Stimulated activated CD8-positive, alpha-beta memory T cell treated with anti-CD3 and anti-CD28 coated beads, Interleukin-4, amount 100 ng/mL, for 1 hour (primary cell): ENCODE data around the gene SMIM22.

ENCODE experiments used
- DNase-seq, 2 donors: peaks; one replicate each; pipeline ENCODE4 v3.0.0-alpha.2; 2020; ENCODE audit warnings: low read depth in 2 of 2, low spot score in 1 of 2

The SMIM22 gene

DNA sequence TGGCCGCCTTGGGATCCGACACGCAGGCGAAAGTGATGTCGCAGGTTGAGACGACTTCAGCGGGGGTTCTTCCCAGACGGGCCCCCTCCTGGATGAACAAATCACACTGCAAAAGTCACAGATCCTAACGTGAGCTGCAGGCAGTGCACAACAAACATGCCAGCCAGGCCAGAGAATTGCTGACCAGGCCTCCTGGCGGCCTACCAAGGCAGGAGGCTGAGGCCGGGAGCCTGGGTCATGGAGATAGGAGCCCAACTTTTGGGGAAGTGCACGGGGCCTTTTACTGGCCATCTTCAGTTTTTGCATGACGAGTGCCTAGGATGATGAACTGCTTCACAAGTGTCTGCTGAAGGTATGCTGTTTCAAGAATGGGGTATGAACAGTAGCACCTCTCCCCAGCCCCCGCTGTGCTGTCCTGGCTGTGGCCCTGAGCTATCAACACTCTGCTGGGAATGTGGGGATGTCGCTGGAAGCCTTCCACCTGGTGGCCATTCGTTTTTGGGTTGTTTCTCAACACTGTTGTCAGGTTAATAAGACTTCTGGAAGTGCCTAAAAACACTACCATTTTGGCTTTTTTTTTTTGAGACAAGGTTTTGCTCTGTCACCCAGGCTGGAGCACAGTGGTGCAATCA lies 19.5 kb downstream of the SMIM22 start:
- no peak for DNase-seq

GRCh38 chr16:4820652-4821051 lies 25.5 kb downstream of the SMIM22 start:
- DNase-seq, result no peak

DNA sequence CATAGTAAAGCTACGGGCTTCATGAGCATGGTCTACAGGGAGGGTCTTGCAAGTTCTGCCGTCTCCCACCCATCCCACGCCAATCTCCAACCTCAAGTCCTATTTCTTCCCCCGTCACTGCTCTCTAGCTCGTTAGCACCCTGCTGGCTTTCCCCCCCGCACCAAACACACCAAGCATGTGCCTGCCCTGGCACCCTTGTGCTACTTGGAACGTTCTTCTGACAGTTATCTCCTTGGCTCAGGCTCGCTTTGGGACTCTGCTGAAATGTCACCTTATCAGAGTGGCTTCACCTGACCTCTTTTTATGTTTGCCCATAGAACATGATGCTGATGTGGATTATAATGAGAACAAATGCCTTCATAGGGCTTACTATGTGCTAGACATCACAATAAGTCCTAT lies 30.0 kb downstream of the SMIM22 start:
- no peak for DNase-seq

DNA sequence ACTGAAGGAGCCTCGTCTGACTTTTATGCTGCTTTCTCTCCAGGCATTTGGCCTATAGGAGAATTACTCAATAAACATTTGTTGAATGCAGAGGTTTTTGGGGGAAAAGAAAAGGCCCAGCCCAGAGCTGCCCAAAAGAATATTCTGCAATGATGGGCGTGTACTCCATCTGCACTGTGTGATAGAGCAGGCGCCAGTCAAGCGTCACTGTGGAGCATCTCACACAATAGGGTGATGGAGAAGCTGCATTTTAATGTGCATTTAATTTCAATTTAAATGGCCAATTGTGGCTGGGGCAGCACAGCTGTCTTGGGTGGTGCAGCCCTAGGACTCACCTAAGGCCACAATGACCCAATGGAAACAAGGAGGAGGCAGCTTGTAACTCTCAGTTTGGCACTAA lies 31.4 kb downstream of the SMIM22 start:
- no peak for DNase-seq

DNA sequence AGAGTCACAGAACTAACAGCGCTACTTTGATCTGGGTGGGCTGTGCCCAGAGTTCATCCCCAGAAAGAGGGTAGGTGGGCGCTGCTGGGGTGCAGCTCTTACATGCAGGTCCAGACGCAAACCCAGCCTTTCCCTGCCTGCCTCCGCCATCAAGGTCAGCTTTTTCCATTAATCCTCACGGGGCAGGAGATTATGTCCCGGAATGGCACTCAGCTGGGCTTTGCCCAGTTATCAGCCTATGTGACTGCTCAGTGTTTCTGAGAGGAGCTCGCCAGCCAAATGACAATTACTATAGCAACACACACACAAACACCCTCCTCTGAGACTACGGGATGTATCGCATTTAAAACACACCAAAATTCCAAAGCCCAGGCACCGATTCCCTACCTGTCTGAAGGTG lies 31.8 kb downstream of the SMIM22 start:
- DNase-seq, result no peak

- DNase-seq, result no peak
Observed at GRCh38 chr16:4828567-4829321, 33.6 kb downstream of the SMIM22 start.

DNA sequence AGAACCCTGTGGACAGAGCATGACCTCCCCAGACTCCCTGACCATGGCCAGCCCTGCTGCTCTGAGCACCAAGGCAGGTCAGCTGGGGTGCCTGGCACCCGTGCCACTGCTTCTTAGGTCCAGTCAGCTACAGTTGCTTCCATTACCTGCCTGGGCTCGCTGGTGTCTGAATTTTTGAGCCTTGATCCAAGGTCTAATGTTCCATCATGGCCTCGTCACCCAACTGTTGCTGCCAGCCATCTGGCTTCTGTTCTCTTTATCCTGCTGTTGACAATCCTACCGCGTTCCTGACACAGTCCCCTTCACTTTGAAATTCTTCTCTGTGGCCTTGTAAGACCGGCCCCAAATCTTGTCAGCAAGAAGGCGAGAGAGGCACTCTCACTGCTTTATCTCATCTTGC lies 35.2 kb downstream of the SMIM22 start:
- DNase-seq, result no peak

DNA sequence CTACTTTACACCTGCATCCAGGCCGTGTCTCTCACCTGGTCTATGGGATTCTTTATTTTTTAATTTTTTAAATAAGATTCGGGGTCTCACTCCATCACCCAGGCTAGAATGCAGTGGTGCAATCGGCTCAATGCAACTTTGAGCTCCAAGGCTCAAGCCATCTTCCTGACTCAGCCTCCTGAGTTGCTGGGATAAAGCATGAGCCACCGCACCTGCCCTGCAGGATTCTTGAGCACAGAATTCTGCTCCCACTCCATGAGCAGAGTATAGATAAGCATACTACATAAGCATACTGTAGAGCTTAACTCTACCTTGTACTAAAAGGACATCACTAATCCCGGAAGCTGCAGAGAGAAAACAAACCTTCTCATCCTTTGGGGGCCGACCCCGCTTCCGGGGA lies 36.4 kb downstream of the SMIM22 start:
- no peak for DNase-seq

GRCh38 chr16:4832698-4833343 lies 37.7 kb downstream of the SMIM22 start:
- no peak for DNase-seq

GRCh38 chr16:4833584-4833983 lies 38.4 kb downstream of the SMIM22 start:
- DNase-seq, result no peak

GRCh38 chr16:4836727-4837126 lies 41.6 kb downstream of the SMIM22 start:
- no peak for DNase-seq

GRCh38 chr16:4837733-4838501 lies 42.7 kb downstream of the SMIM22 start:
- DNase-seq, result no peak

DNA sequence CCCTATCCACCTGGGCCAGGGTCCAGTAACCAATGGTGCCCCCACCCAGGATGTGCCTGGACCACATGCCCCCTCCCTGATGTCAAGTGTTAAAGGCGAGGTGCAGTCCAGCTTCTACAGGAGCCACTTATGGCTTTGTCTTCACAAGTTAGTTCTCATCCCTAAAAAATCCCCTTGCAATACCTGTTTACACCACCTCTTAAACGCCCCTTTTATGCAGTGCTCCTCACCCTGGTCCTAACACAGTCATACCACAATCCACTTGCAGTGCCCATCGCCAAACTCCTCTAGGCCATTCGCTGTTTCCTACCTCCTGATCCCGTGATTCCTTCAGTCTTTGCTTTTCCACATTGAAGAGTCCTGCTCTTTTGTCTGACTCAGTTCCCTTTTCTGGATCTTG lies 44.8 kb downstream of the SMIM22 start:
- no peak for DNase-seq

DNA sequence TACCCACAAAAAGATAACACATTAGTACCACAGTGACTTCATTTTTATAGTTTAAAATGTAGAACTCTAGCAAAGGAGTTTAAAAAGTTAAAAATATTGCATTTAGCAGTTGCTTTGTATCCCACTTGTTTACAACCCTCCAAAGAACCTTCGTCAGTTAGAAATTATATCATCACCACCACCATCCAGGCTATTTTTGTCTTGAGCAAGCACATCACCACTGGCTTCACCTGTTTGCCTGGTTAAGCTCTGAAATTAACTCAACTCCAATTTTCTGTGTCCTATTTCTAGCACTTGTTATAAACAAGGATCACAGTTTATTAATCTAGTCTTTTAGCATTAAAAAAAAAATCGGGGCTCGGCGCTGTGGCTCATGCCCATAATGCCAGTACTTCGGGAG lies 45.8 kb downstream of the SMIM22 start:
- DNase-seq, result no peak
